ENCODE results near the gene ACOX1. TPM values are rescaled to one million over a fixed set of nuclear protein-coding genes. Genes with fewer than 3 reads are reported as not detected.

Gene ACOX1
- total RNA-seq, 1 donor = 79.9 TPM

- no peak for DNase-seq (ENCODE audit: low read depth)
- H3K4me3 ChIP-seq (ENCODE audit: low read depth, low read length) = no peak overlapping the region
- no peak for TF ChIP-seq CTCF (IDR thresholded peaks at IDR 0.05; ENCODE audit: insufficient read depth, low read depth, low read length)
Observed at GRCh38 chr17:75922963-75923874, 55.7 kb downstream of the ACOX1 start.

- DNase-seq (ENCODE audit: low read depth) = no peak
- TF ChIP-seq CTCF (IDR thresholded peaks at IDR 0.05; ENCODE audit: insufficient read depth, low read depth, low read length) = no peak
- no peak overlapping the region for H3K4me3 ChIP-seq (ENCODE audit: low read depth, low read length)
Observed at GRCh38 chr17:75922173-75922961, 56.6 kb downstream of the ACOX1 start.

GRCh38 chr17:75921596-75921995 is 57.4 kb downstream of the ACOX1 start:
- TF ChIP-seq CTCF (IDR thresholded peaks at IDR 0.05; ENCODE audit: insufficient read depth, low read depth, low read length) = no peak
- no peak overlapping the region for H3K4me3 ChIP-seq (ENCODE audit: low read depth, low read length)
- DNase-seq (ENCODE audit: low read depth) = no peak

GRCh38 chr17:75920045-75920560 is 58.9 kb downstream of the ACOX1 start:
- H3K4me3 ChIP-seq (ENCODE audit: low read depth, low read length) = no peak overlapping the region
- TF ChIP-seq CTCF (IDR thresholded peaks at IDR 0.05; ENCODE audit: insufficient read depth, low read depth, low read length) = no peak
- DNase-seq (ENCODE audit: low read depth) = no peak

- TF ChIP-seq CTCF (IDR thresholded peaks at IDR 0.05; ENCODE audit: insufficient read depth, low read depth, low read length) = no peak
- no peak overlapping the region for H3K4me3 ChIP-seq (ENCODE audit: low read depth, low read length)
- no peak for DNase-seq (ENCODE audit: low read depth)
Observed at GRCh38 chr17:75919611-75920010, 59.4 kb downstream of the ACOX1 start.

- TF ChIP-seq CTCF (IDR thresholded peaks at IDR 0.05; ENCODE audit: insufficient read depth, low read depth, low read length) = no peak
- H3K4me3 ChIP-seq (ENCODE audit: low read depth, low read length) = no peak overlapping the region
- DNase-seq (ENCODE audit: low read depth) = no peak
Observed at GRCh38 chr17:75917917-75918445, 61.0 kb downstream of the ACOX1 start.

All from fibroblast of villous mesenchyme (primary cell).